Psoas muscle (tissue), 8 donors: ENCODE data around the gene PTCD3. TPM values are rescaled to one million over a fixed set of nuclear protein-coding genes. Genes with fewer than 3 reads are reported as not detected.
A peak's percentile ranks its signal among the peaks of the same experiment; 100 is the strongest.

Experiments
- ATAC-seq, 4 donors: fragments of 200-7000 bp; cut with Tn5 transposase; one replicate each; pipeline ENCODE4 v1.9.1; 2020; ENCODE audit warnings: moderate library complexity in 3 of 4, mild to moderate bottlenecking in 2 of 4
- DNase-seq, 2 donors: peaks; one replicate each; pipeline ENCODE4 v3.0.0-alpha.2; 2020
- H3K27ac ChIP-seq: fragments of 200-600 bp; one replicate; pipeline ENCODE4 v1.8.0; 2022
- H3K27me3 ChIP-seq, 3 donors: fragments of 200-600 bp in 1 of 3; one replicate each; pipeline versions ENCODE4 v1.6.1 to v1.8.0; 2013 to 2022; ENCODE audit warnings: low read length in 2 of 3, mild to moderate bottlenecking in 2 of 3, moderate library complexity in 1 of 3; ENCODE audit not compliant: insufficient read depth in 3 of 3
- H3K36me3 ChIP-seq, 2 donors: fragments of 200-600 bp in 1 of 2; one replicate each; pipeline versions ENCODE4 v1.6.1 to v1.8.0; 2013 to 2022; ENCODE audit warnings: low read depth in 1 of 2, mild to moderate bottlenecking in 1 of 2, moderate library complexity in 1 of 2; ENCODE audit not compliant: insufficient read depth in 1 of 2
- H3K4me1 ChIP-seq: fragments of 200-600 bp; one replicate; pipeline ENCODE4 v1.8.0; 2022
- H3K4me3 ChIP-seq: fragments of 200-600 bp; one replicate; pipeline ENCODE4 v1.8.0; 2022; ENCODE audit warnings: mild to moderate bottlenecking
- H3K9me3 ChIP-seq: fragments of 200-600 bp; one replicate; pipeline ENCODE4 v1.8.0; 2022
- WGBS, 3 donors: extraction: QIAGEN DNeasy Blood & Tissue Kit; methylation state at CpG; one replicate each; pipeline versions ENCODE4 v1.1.6 to v1.1.7; 2013; 5-methylcytosine and 5-hydroxymethylcytosine counted together
- intact Hi-C, 2 donors: fragments of 100-400 bp; cut with DNase I; formaldehyde crosslinking; loops; one replicate each; pipeline versions ENCODE4 v1.11.0 to v1.14.2; 2022
- polyA plus RNA-seq, 3 donors: library from polyadenylated mRNA; stranded (reverse); fragments of 200-250 nt; gene quantifications; one replicate each; pipeline ENCODE4 v1.2.3, GENCODE V29; 2013
- total RNA-seq, 4 donors: library from RNA; stranded (reverse); fragmentation: NEBNext Ultra II Directional in 2 of 4; extraction: Animal tissue kit (Norgen Biotek cat#: 25700) in 2 of 4; gene quantifications; one replicate each; pipeline versions ENCODE4 v1.2.1 to v1.2.4, GENCODE V29; 2021 to 2023
- TF ChIP-seq, protein P1 (sequence below): fragments of 200-600 bp; IDR thresholded peaks from one replicate; pipeline ENCODE4 v1.8.0; 2022; ENCODE audit warnings: antibody characterized with exemption
- donor health status: healthy with polysubstance abuse.
- donor health status: DM: no; HTN: no; CAD: no; lungs with moderate emphysema.
- donor health status: Bipolar disorder and iron deficiency.
- donor health status: healthy.
- donor health status: DM: yes; HTN: yes; CAD: no.
- donor health status: DM: no; HTN: no; CAD: no.
- donor health status: DM: no; HTN: no; CAD: no.
- donor health status: DM: yes; HTN: yes; CAD: no.

The PTCD3 gene
- total and polyA plus RNA-seq, 7 donors, result 32.8 to 148 (median 92.5) TPM

GRCh38 chr2:86102157-86102556, 3.9 kb upstream of the PTCD3 start:
- intact Hi-C loops, result no loop called here
- Histone ChIP-seq H3K4me3 (no peak overlapping the region), H3K4me1 (peaks cover 39% of the 10 kb centered on the region), H3K27me3 (no peaks in the 10 kb centered on the region), H3K27ac (no peak overlapping the region), H3K9me3 (no peaks in the 10 kb centered on the region), H3K36me3 (peaks cover 11 to 52% of the 10 kb centered on the region in 2 donors)
- TF ChIP-seq, protein P1, sequence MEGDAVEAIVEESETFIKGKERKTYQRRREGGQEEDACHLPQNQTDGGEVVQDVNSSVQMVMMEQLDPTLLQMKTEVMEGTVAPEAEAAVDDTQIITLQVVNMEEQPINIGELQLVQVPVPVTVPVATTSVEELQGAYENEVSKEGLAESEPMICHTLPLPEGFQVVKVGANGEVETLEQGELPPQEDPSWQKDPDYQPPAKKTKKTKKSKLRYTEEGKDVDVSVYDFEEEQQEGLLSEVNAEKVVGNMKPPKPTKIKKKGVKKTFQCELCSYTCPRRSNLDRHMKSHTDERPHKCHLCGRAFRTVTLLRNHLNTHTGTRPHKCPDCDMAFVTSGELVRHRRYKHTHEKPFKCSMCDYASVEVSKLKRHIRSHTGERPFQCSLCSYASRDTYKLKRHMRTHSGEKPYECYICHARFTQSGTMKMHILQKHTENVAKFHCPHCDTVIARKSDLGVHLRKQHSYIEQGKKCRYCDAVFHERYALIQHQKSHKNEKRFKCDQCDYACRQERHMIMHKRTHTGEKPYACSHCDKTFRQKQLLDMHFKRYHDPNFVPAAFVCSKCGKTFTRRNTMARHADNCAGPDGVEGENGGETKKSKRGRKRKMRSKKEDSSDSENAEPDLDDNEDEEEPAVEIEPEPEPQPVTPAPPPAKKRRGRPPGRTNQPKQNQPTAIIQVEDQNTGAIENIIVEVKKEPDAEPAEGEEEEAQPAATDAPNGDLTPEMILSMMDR, result no peak
- ATAC-seq, result no peak
- DNase-seq, result no peak

DNA sequence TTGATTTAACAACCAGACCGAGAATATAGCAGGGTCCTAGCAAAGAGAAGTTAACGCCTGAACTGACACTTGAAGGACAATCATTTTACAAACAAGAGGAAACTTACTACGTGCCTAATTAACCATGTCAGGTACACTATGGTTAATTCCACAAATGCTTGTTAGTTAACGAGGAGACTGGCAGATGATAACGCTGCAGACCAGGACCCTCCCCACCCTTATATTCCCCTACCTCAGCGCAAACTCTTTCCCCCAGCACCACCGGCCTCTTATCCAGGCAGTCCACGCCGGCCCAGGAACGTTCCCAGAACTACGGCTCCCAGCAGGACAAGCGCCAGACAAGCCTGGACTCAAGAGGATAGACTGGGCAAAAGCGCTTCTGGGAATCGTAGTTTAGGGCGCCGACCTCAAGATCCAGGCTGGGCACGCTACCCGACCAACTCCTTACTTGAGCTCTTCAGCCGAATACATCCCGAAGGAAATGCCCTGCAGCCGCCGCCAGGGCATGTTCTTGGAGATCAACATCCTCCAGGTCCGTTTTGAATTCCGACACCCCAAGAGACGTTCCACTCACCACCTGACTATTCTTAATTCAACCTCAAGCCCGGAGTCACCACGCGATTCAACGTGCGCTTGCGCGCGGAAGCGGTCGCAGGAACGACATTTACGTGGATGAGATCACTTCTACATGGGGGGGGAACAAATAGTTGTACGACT, 625 bp upstream of the PTCD3 start, which contains the start of gene POLR1A:
TSS of gene POLR1A (minus strand) at position 635 of the 717 bp plus-strand sequence. CDS start at position 525, 110 bp downstream.
- H3K4me1 ChIP-seq, result peaks cover 45% of the 10 kb centered on the region
- TF ChIP-seq, protein P1, result peak; percentile 4
- ATAC-seq, result peak; percentile 91 to 93 (median 92)

DNA sequence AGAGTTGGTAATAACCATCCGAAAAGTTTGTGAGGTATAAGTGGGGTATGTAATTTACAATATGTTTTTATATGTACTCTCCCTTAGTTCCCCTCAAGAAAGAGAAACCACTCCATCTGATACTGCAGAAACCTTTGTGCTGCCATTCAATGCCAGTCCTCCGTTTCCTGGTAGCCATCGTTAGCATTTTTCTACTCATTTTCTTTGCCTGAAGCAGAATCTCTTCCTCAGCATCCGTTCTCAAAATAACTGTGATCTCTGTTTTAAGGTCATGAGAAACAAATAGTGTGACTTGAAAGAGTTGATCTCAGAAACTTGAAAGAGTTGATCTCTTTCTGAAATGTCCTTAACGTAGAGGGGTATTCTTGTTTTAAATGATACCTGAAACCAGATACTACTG, 996 bp downstream of the PTCD3 start:
- H3K9me3 ChIP-seq, result no peaks in the 10 kb centered on the region
- no peaks in the 10 kb centered on the region for H3K27me3 ChIP-seq
- TF ChIP-seq, protein P1, result no peak
- ATAC-seq (no peak), DNase-seq (no peak)
- peaks cover 45% of the 10 kb centered on the region for H3K4me1 ChIP-seq
- H3K4me3 ChIP-seq, result peak overlapping the region; percentile 77
- 10 to 17% (median 15%) methylated on average over 5 of the region's 5 CpGs for WGBS, 3 donors
- H3K36me3 ChIP-seq, result peaks cover 8 to 45% of the 10 kb centered on the region in 2 donors
- intact Hi-C loops, result no loop called here
- H3K27ac ChIP-seq, result peak overlapping the region; percentile 86

More for the DNA sequence above, 625 bp upstream of the PTCD3 start, which contains the start of gene POLR1A:
- H3K27ac ChIP-seq, result peak within 1 kb of the TSS; percentile 86
- no peaks in the 10 kb centered on the region for H3K9me3 ChIP-seq
- WGBS, 3 donors, result 0% methylated on average over 37 to 38 of the region's 38 CpGs
- peaks cover 6 to 45% of the 10 kb centered on the region in 2 donors for H3K36me3 ChIP-seq
- H3K4me3 ChIP-seq, result peak within 1 kb of the TSS; percentile 77
- DNase-seq, result peak; percentile 88 to 94
- no peaks in the 10 kb centered on the region for H3K27me3 ChIP-seq
- intact Hi-C loops, result no loop called here

DNA sequence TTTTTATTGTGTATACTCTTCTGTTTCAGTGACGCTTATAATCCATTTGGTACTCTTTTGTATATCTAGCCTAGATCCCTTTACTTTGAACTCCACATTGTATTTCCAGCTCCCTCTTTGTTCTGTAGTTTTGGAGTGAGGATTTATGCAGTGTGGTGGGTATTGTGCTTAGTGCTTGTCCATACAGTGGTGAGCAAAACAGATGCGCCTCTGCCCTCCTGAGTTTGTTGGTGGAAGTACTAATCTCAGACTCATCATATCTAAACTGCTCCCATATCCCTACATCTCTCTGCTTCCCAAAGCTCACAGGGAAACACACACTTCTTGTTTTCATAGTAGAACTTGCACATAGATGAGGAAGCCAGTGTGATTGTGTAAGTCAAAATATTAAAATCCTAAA, 12.1 kb downstream of the PTCD3 start:
- Histone ChIP-seq H3K27me3 (no peaks in the 10 kb centered on the region), H3K4me1 (no peaks in the 10 kb centered on the region), H3K4me3 (no peak overlapping the region), H3K36me3 (peaks cover 16 to 100% of the 10 kb centered on the region in 2 donors), H3K9me3 (no peaks in the 10 kb centered on the region), H3K27ac (no peak overlapping the region)
- ATAC-seq (no peak), DNase-seq (no peak)
- intact Hi-C loops, result no loop called here
- 91 to 94% (median 94%) methylated on average over 2 of the region's 2 CpGs for WGBS, 3 donors
- TF ChIP-seq, protein P1, result no peak
